Ovary (tissue), 3 donors: ENCODE results near the gene ADAMTSL3.

Source experiments
- CTCF ChIP-seq, 3 donors: fragments of 450-650 bp in 2 of 3; fragments of 200-600 bp in 1 of 3; IDR thresholded peaks; one replicate each; pipeline versions ENCODE4 v1.5.1 to v1.8.0; 2016 to 2022; ENCODE audit warnings: antibody characterized with exemption in 3 of 3, mild to moderate bottlenecking in 1 of 3
- POLR2A ChIP-seq: fragments of 450-650 bp; IDR thresholded peaks from one replicate; pipeline ENCODE4 v1.6.1; 2017; ENCODE audit warnings: antibody characterized with exemption, mild to moderate bottlenecking, moderate library complexity
- donor health status: DM: no; HTN: no; CAD: no.

GRCh38 chr15:84037301-84037700, 383.4 kb downstream of the ADAMTSL3 start:
- TF ChIP-seq CTCF (IDR thresholded peaks at IDR 0.05) (no peak), POLR2A (no peak)
